NCI-H1694 treated with DMSO at 0.1 percent for 48 hours (cell line): Measurements from ENCODE around the gene MRPL39.

Source experiments
- DNase-seq: peaks from one replicate; lab custom pipeline; 2025; lab: John Stamatoyannopoulos, UW

The MRPL39 gene

DNA sequence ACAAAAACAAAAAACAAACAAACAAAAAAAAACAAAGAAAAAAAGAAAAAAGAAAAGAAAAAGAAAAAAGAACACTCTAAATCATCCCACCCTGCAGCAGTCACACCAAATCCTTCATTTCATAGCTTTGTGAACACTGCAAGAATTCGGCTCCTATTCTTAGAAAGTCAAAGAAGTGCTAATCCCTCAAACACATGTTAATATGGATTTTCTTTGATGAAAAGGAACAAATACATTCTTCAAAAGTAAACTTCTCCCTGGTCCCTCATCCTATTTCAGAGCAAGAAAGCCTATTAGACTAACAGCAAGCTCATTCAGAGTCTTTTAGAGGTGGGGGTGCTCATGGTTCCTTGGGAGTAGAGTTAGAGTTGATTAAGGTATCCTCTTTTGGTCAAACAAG lies 7.2 kb upstream of the MRPL39 start:
- no peak for DNase-seq

DNA sequence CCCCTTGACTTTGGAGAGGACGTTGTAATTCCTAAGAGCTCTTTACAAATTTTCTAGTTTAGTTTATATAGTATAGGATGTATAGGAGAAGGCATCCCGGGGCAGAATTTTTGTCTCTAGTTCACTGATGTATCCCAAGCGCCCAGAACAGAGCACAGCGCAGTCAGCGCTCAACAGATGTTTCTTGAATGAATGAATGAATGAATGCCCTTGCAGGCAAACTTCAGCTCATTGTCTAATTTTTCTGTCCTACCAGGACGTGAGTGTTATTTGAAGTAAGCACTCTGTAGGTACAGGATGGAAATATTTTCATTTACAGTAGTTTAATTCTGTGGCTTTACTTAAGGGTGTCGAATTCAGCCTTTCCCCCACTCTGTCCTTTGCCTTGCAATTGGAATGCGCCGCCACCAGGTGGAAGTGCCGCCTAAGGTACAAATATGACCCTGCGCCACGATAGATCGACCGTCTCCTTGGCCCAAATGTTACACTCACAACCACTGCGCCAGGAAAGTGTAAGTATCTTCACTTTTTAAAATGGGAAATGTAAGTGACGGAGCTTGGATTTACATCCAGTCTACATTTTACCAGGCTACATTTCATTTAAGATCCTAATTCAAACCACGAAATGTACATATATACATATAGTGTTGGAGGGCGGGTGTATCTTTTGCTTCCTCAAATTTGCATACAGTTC lies 910 bp upstream of the MRPL39 start:
- DNase-seq: peak; percentile 93

DNA sequence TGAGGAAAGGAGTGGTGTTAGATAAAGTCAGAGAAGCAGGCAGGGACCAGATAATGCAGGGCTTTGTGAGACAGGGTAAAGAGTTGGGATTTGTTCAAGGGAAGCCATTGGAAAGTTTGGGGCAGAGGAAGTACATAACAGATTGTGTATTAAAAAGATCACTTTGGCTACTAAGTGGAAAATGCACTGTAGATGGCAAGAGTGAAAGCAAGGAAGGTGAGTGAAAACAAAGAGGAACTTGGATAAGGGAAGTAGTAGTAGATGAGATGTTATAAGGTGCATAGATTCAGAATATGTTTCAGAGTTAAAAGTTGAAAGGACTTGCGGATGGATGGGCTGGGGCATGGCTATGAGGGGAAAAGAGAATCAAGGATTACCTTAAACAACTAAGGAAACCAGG lies 17.4 kb downstream of the MRPL39 start:
- DNase-seq: no peak

DNA sequence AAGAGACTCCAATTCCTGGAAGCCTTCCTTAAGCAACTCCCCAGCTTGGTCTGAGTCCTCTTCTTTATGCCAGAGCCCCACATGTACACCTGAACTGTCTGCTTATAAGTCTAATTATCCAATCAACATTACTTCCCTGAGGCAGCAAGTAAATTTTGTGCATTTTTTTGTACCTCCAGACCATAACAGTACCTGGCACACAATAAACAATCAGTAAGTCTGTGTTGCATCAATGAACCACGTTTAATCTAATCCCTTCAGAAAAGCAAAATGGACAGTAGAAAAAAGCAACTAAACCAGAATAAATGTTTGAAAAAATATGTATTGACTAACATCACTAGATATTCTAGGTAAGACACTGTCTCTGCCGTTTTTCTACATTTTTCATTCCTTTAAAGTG lies 20.5 kb downstream of the MRPL39 start:
- no peak for DNase-seq

DNA sequence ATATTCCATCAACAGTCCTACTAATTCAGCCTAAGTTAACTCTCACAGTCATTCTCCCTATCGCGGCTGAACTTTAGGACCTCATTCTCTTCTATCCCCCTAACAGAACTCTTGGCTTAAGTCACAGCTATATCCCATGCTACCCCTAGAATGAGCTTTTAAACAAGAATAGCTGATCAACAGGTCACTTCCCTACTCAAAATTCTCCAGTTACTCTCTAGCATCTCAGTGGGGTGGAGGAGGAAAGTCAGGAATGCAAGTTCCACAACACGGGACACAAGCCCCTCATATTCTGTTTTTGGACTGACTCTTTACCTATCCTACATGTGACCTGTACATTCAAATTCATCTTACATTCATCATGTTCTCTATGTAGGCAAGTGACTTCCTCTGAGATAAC lies 21.0 kb downstream of the MRPL39 start:
- no peak for DNase-seq

DNA sequence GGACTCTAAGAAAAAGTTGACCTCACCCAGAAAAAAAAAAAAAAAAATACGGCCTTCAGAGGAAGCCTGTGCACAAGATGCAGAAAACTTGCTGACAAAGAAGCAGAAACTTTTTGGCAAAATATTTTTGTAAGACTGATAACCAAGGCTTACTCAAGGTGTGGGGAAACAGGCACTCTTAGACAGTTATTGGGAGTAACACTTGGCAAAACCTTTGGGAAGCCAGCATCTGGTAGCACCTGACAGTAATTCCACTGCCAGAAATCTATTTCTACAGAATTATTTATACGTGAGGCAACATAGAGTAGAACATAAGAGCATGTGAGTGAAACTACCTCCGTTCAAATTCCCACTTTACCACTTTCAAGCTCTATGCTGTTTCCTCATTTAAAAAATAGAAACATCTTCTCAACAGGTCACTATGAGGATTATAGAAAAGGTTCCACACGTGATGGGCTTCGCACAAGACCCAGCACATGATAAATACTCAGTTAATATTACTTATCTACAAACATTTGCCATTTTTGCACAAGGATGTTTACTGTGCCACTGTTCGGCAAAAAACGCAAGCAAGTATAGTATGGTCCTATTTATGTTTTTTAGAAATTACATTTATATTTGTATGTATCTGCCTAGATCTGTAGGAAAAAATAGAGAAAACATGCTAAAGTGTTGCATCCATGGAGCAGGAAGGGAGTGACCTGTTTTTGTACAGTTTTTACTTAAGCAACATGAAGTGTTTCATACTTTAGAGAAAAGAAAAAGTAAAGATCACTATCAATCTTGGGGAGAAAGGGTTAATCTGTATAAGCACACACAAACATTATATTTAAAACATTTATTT lies 22.2 kb downstream of the MRPL39 start:
- no peak for DNase-seq

DNA sequence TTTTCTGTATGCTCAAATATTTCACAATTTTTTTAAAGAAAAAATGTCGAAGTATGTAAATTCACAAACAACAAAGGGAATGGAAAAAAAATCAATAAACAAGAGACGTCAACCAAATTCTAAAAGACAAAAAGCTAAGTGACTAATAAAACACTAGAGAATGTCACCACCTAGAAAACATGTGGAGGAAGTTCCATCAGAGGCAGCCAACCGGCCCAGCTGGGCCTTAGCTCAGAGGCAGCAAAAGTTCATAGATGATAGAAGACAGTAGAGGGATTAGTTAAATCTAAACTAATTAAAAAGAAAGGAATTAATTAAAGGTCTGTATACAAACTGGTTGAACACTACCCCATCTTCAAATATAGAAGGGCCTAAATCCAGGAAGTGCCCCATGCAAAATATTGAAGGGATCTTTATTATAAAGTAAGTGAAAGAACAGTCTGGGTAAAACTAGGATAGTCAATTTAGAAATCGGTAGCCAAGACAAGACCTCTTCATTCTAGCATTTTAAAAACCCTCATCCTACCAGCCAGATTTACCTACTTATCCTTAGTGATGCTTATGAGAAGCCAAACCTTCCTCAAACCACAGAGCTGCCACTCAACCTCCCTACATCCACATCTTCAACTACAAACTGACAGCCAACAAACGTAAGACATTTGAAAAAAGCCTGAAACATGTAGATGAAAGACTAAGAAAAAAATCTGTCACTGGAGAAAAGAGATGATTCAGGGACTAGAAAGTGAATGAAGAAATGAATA lies 23.7 kb downstream of the MRPL39 start:
- no peak for DNase-seq

DNA sequence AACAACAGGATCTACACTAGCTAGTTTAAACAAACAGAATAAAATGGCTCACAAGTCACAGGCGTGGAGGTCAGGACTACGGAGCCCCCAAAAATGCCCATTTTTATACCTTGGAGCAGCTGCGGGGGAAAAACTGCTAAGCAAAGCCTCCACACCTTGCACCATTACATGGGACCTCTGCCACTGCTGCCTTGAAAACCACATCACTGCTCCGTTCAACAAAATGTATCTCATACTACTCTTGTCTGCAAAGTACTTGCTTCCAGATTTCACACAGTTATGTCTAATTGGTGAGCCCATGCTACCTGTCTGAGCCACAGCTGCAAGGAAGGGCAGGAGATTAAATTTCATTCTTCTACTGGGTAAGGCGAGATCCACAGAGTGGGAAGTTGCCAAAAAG lies 24.4 kb downstream of the MRPL39 start:
- no peak for DNase-seq

DNA sequence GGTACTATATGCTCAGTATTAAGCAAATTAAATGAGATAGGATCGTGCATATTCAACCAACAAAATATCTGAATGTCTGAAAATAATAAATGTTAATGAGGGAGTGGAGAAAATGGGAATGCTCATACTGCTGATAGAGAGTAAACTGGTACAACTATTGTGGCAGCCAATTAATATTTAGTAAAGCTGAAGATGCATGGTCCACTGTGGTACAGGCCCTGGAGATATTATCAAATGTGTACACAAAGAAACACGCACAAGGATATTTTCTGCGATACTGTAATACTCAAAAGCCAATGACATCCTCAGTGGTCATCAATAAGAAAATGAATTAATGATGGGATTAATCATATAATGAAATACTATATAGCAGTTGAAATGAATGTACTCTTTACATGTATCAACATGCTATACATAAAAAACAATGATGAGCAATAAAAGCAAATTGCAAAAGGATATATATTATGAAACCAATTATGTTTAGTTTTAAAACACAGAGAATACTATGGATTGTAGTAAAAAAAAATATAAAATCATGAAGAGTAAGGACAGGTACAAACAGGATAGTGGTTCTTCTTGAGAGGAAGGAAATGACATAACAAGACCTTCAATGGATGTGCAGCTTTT lies 25.0 kb downstream of the MRPL39 start:
- DNase-seq: no peak

DNA sequence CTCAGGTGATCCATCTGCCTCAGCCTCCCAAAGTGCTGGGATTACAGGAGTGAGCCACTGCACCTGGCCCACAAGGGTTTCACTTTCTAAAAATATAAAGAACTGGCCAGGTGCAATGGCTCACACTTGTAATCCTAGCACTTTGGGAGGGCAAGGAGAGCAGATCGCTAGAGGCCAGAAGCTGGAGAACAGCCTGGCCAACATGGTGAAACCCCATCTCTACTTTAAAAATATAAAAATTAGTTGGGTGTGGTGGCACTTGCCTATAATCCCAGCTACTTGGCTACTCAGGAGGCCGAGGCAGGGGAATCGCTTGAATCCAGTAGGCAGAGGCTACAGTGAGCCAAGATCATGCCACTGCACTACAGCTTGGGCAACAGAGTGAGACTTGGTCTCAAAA lies 25.7 kb downstream of the MRPL39 start:
- DNase-seq: no peak

DNA sequence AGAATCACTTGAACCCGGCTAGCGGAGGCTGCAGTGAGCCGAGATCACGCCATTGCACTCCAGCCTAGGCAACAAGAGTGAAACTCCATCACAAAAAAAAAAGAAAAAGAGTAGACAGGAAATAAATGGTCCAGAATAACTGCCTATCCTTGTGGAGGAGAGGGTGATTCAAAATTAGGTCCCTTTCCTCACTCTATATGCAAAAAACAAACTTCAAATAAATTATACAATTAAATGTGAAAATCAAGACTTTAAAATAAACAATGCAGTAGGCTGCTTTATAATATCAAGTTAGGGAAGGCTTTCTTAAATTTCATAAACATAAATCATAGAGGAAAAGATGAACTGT lies 26.4 kb downstream of the MRPL39 start:
- no peak for DNase-seq

DNA sequence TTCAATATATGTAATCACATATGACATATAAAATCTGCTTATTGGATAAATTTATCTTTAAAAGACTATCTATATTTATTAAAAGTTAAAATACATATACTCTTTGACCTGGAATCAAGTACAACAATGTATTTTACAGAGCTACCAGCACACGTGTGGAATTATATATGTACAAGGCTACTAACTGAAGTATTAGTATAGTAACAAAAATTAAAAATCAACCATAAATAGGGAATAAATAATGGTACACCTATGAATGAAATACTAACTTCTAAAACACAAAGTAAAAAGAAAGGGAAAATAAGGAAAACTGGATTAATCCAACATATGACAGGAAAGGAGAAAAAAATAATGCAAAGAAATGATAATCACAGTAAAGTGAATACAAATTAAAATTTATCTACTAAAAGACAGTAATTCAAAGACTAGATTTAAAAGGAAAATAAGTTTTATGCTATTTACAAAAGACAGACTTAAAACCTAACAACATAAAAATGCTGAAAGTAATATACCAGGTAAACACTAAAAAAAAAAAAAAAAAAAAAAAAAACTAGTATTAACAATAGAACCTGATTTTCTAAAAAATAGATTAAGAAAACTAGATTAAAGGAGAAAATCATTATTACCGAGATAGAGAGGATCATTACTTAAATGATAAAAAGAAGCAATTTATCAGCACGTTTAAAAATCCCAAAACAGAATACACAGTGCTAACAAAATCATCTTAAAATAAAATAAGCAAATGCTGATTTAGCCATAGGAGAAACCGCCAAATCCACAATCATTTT lies 27.9 kb downstream of the MRPL39 start:
- DNase-seq: no peak

DNA sequence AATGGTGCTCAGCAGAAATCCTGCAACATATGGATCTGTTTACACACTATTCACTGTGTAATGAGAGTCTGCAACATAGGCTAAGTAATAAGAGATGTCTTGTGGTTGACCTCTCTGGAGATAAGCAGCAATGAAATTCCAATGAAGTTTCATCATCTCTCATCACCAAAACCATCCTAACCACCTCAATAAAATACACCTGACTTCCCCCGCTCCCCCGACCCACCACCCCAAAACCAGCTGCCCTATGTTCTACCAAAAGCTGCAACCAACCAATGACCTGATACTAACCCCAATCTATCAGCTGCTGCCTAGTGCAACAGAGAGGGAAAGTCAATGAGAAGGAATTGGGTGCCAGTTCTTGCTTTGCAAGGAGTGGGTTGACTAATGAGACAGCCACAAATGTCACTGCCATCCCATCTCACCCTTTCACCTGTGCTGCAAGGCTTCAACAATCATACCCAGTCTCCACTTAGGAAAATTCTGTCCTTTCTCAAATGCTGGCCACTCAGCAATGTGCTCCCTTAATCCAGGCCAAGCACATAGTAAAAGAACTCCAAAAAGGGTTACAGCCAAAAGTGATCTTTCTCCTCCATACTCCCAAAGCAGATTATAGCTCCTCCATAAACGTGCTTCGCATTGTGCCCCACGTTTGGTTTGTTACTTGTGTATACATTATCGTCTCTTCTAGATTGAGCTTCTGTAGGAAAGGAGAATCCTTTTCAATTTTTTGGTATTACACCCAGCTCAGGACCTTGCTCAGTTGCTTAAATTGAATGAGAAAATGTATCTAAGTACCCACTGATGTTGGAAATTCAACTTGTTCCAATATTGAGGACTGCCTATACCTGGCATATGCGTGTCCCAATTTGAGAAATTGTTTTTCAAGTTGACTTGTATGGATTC lies 29.0 kb downstream of the MRPL39 start:
- no peak for DNase-seq

DNA sequence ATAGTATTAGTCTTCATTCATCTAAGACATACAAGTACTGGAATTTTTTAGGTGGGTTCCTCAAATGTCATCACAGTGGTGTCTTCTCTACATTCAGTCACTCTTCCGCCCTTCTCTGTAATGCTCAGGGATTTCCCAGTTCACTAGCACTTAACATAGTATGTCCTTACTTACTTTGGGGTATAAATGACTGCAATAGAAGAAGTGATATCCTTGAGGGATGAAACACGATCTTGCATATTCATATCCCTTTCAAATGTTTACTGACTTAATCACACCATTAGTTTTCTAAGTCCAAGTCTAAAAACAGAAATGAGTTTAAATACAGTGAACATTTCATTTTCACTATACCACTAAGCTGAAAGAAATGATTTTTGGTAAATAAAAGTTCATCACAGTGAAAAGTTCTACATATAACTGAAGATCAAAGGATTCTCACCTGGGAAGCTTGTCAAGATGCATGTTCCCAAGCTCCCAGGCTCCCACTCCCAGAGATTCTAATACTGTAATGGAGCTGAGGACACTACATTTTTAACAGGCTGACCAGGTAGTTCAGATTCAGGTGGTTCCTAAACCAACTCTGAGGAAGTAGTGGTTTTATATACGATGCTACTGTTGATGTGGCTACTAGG lies 29.7 kb downstream of the MRPL39 start:
- DNase-seq: no peak

DNA sequence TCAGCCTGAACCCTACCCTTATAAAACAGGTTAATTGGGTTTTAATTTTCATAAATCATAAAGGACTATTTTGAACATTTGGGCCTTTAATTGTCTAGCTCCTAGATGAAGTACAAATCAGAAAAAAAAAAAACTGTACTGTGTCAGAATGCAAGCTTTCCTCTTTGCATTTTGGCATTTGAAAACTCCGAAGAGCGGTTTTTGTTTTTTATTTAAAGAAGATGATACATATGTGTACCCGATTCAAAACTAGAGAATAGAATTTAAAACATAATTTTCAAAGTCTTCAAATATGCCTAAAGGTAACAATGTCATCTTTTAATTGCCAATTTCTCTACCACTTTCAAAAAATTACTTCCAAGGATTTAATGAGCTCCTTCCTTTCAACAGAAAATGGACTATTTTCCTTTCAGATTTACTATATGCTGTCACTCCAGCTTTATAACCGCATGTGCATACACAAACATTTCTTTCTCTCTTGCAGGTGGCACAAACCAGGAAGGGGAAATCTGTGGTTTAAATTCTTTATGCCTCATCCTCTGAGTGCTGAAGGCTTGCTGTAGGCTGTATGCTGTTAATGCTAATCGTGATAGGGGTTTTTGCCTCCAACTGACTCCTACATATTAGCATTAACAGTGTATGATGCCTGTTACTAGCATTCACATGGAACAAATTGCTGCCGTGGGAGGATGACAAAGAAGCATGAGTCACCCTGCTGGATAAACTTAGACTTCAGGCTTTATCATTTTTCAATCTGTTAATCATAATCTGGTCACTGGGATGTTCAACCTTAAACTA lies 33.7 kb downstream of the MRPL39 start:
- peak; percentile 67 for DNase-seq

DNA sequence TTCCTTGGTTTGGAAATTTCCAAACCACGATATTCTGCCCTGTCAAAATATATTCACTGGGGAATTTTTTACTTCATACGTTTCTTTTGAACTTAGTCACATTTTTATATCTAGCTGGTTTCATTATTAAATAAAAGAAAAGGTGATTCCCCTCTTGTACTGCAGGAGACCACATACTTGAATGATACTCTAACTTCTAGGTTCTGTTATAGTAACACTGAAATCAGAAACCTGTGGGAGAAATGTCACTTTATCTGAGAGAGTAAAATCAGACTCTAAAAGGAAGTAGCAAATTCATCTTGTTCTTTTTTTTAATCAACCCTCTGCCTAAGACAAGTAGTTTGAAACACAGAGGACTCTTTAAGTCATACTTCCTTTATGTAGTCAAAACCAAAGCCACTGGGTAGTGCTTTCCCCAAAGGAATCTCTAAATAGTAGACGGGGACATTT lies 34.4 kb downstream of the MRPL39 start:
- DNase-seq: no peak

DNA sequence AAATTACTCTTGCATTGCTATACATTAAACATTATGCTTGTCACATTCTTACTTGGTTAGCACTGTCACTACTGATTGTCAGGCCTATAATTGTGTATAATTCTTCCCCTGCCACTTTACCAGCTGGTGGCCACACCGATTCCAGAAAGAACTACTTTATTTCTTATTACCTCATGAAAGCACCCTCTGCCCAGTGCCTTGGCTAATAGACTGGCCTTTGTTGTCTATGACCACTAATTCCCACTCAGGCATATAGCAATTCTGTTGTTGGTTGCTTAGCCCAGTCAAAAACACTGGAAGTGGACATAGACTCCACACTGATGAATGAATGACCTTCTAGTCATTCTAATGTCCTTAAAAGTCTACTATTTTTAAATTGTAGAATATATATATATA lies 35.6 kb downstream of the MRPL39 start:
- no peak for DNase-seq

DNA sequence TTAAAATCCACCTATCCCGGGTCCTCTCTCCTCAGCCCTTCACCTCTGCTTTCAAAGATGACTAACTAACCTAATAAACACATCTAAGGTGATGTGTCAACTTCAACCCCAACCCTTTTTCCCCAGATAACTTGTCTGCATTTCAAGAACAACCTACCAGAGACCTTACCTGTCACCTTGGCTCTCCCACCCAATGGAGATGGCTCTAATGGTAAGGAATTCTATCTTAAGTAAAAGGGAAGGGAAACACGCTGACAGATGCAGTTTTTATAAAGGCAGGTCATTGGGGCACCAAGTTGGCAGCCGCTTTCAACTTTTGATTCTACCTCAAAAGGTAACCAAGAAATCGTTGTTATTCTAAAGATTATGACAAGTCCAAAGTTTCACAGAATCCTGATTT lies 37.6 kb downstream of the MRPL39 start:
- DNase-seq: no peak

DNA sequence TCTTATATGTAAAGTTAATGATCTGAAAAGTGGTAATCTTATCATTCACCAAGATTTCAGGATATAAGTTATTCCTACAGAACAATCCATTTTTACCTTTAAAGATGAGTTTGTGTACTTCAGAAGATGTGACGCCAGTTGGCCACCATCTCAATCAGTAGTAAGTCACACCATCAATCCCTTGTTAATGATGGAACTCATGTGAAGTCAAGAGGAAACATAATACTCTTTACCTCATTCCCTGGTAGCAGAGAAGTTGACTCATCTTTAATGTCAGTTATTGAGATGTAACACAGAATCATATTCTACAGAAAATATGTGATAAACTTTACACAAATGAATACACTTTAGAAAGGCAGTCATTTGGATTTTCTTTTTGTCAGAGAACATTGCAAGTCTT lies 38.2 kb downstream of the MRPL39 start:
- no peak for DNase-seq
